ENCODE measurements around the gene CKAP4.
A peak's percentile ranks its signal among the peaks of the same experiment; 100 is the strongest.

The CKAP4 gene

DNA sequence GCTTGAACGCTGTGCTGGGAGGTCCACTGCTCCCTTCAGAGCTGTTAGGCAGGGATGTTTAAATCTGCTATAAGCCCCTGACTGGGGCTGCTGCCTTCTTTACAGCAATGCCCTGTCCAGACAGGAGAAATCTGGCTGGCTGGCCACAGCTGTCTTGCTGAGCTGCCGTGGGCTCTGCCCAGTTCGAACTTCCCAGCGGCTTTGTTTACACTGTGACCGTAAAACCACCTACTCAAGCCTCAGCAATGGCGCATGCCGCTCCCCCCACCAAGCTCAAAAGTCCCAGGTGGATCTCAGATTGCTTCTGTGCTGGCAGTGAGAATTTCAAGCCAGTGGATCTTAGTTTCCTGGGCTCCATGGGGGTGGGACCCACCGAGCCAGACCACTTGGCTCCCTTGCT lies 35.8 kb downstream of the CKAP4 start:
- DNase-seq = no peak
- no peaks in the 10 kb centered on the region; the same call in 1 of the 2 replicates for H3K9me3 ChIP-seq
- no peaks in the 10 kb centered on the region for H3K36me3 ChIP-seq
- H3K27me3 ChIP-seq = peaks cover 15% of the 10 kb centered on the region
- H3K4me1 ChIP-seq = no peaks in the 10 kb centered on the region
- TF ChIP-seq, protein P1, sequence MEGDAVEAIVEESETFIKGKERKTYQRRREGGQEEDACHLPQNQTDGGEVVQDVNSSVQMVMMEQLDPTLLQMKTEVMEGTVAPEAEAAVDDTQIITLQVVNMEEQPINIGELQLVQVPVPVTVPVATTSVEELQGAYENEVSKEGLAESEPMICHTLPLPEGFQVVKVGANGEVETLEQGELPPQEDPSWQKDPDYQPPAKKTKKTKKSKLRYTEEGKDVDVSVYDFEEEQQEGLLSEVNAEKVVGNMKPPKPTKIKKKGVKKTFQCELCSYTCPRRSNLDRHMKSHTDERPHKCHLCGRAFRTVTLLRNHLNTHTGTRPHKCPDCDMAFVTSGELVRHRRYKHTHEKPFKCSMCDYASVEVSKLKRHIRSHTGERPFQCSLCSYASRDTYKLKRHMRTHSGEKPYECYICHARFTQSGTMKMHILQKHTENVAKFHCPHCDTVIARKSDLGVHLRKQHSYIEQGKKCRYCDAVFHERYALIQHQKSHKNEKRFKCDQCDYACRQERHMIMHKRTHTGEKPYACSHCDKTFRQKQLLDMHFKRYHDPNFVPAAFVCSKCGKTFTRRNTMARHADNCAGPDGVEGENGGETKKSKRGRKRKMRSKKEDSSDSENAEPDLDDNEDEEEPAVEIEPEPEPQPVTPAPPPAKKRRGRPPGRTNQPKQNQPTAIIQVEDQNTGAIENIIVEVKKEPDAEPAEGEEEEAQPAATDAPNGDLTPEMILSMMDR (IDR thresholded peaks at IDR 0.05; ENCODE audit: low read depth, low read length) = no peak
- no peak overlapping the region for H3K4me3 ChIP-seq (ENCODE audit: low read depth, low read length)

DNA sequence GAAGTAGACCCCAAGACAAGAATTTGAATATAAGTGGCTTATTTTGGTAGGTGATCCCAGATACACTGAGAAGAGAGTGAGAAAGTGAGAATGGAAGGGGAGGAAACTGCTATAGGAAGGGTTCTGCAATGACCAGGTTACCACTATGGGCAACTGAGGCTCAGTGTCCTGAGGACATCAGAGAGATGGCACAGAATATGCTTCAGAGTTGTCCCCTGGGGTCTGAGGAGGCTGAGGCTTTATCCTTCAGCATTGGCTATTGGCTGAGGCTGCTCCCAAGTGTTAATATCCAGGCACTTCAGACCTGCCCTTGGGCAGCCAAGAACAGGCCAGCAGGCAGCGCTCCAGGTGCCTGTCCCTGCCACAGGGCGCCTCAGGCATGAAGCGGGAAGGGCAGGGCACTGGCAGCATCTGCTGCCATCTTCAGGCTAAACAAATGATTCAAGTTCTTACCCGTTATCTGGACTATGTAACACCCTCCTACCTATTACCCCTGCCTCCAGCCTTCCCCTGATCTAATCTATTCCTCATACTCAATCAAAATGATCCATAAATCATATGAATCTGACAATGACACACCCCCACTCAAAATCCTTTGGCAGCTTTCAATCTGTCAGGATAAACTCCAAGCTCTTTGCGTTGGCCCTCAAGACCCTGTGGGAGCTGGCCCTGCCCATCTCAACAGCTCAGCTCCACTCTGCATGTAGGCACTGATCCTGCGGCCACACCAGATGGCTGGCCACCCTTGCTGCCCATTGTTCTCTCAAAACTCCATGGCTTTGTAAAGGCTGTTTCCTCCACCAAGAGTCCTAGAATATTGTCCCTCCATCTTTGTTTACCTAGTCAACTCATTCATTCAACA lies 42.4 kb downstream of the CKAP4 start:
- DNase-seq = peak; percentile 20
- H3K4me3 ChIP-seq (ENCODE audit: low read depth, low read length) = no peak overlapping the region
- no peaks in the 10 kb centered on the region for H3K9me3 ChIP-seq
- no peaks in the 10 kb centered on the region for H3K36me3 ChIP-seq
- H3K4me1 ChIP-seq = no peaks in the 10 kb centered on the region
- H3K27me3 ChIP-seq = no peaks in the 10 kb centered on the region
- TF ChIP-seq, protein P1 (IDR thresholded peaks at IDR 0.05; ENCODE audit: low read depth, low read length) = peak; percentile 15

DNA sequence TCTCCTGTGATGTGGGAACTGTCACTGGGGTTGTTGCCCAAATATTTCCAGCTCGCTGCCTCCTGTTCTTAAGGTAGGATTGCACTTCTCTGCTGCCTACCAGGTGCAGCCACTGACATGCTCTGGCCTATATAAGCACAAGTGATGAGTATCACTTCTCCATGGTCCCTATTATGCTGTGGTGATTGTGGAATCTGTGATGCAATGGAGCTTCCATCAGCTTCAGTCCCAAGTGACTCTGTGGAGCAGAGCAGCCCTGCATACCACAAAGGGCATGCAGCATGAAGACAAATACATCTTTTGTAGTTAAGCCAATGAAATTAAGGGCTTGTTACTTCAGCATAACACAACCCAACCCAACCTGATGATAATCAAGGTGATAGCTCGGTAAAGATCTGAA lies 43.5 kb downstream of the CKAP4 start:
- Histone ChIP-seq H3K4me1 (no peaks in the 10 kb centered on the region), H3K36me3 (no peaks in the 10 kb centered on the region), H3K9me3 (no peaks in the 10 kb centered on the region), H3K4me3 (ENCODE audit: low read depth, low read length) (no peak overlapping the region), H3K27me3 (no peaks in the 10 kb centered on the region)
- no peak for DNase-seq
- TF ChIP-seq, protein P1 (IDR thresholded peaks at IDR 0.05; ENCODE audit: low read depth, low read length) = no peak

DNA sequence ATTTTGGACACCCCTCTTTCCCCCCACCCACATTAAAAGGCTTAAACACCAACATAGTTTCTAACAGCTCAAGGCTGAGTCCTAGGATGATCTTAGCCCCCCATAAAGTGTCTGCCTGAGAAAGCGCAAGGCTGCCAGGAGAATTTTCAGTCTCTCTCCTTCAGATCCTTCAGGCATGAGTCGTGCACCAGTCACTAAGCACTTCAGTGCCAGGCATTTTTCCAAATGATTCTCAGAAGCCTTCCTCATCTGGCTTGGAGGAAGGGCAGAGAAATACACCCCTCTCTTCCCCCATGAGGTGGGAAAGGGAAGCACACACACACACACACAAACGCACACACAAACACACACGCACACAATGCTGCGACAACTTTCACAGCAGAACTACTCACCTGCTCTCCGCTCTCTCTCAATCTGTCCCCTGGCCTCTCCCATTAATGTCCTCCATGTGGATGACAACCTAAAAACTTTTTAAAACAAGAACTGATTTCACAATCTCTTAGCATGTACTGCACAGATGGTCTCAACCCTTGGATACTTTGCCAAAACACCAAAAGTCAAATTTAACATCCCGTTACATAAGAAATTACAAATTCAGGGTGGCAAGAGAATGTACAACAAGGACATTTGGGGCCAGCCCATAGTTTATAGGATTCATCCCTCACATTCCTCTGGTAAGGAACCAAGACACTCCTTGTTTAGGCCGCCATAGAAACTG lies 49.8 kb downstream of the CKAP4 start:
- Histone ChIP-seq H3K27me3 (no peaks in the 10 kb centered on the region), H3K4me1 (no peaks in the 10 kb centered on the region), H3K4me3 (ENCODE audit: low read depth, low read length) (no peak overlapping the region), H3K36me3 (no peaks in the 10 kb centered on the region), H3K9me3 (no peaks in the 10 kb centered on the region)
- DNase-seq = no peak
- TF ChIP-seq, protein P1 (IDR thresholded peaks at IDR 0.05; ENCODE audit: low read depth, low read length) = no peak

DNA sequence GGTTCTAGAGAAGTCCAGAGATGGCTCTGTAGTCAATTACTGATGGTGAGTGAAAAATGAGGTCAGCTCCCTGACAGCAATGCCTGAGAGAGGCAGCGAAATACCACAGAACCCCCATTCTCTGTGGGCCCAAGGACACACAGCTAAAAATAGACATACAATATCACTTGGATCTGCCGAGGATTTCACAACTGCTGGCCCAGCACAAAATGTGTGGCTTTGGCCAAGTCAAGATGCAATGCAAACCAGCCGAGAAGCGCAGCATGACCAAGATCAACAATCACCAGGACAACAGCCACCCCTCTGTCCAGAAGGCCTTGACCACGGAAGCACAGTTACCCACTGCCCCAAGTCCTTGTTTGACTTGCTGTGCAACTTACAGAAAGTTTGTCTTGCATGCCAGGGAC lies 52.2 kb downstream of the CKAP4 start:
- Histone ChIP-seq H3K36me3 (no peaks in the 10 kb centered on the region), H3K4me3 (ENCODE audit: low read depth, low read length) (no peak overlapping the region), H3K4me1 (no peaks in the 10 kb centered on the region), H3K27me3 (no peaks in the 10 kb centered on the region), H3K9me3 (no peaks in the 10 kb centered on the region)
- TF ChIP-seq, protein P1 (IDR thresholded peaks at IDR 0.05; ENCODE audit: low read depth, low read length) = no peak
- no peak for DNase-seq

DNA sequence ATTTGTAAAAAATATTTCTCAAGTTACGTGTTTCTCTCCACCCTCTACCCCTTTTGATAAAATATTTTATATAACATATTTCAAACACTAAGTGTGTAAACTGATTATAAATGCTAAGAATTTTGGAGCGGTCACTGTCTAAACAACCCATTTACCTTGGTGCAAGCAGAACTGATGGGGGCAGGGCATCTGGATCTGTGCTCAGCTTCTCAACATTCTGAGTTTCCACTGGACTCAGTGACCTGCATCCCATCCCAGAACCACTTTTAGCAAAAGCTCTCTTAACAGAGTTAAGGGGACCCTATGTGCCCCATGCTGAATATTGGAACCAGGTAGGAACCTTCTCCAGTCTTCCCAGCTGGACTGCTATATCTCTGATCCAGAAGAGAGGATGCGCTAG lies 53.5 kb downstream of the CKAP4 start:
- Histone ChIP-seq H3K4me1 (no peaks in the 10 kb centered on the region), H3K27me3 (no peaks in the 10 kb centered on the region), H3K9me3 (no peaks in the 10 kb centered on the region), H3K36me3 (no peaks in the 10 kb centered on the region), H3K4me3 (ENCODE audit: low read depth, low read length) (no peak overlapping the region)
- no peak for DNase-seq
- TF ChIP-seq, protein P1 (IDR thresholded peaks at IDR 0.05; ENCODE audit: low read depth, low read length) = no peak

Measured in BE2C (cell line).